Skeletal muscle satellite cell (primary cell): ENCODE measurements around the gene KRTAP5-7.

Experiments used
- H3K27me3 ChIP-seq: 2 replicates; pipeline ENCODE4 v1.7.0; 2013; ENCODE audit warnings: low read length; ENCODE audit not compliant: control insufficient read depth, insufficient read depth
- H3K36me3 ChIP-seq: 2 replicates; pipeline ENCODE4 v1.7.0; 2013; ENCODE audit warnings: mild to moderate bottlenecking, control low read depth, low read length; ENCODE audit not compliant: insufficient read depth
- H3K4me1 ChIP-seq: 2 replicates; pipeline ENCODE4 v1.7.0; 2013; ENCODE audit warnings: low read length; ENCODE audit not compliant: control insufficient read depth, insufficient read depth
- H3K4me2 ChIP-seq: 2 replicates; pipeline ENCODE4 v1.7.0; 2013; ENCODE audit warnings: mild to moderate bottlenecking, low read length
- H3K4me3 ChIP-seq: 2 replicates; pipeline ENCODE4 v1.7.0; 2013; ENCODE audit warnings: low read length
- H3K9ac ChIP-seq: 2 replicates; pipeline ENCODE4 v1.7.0; 2013; ENCODE audit warnings: mild to moderate bottlenecking, low read depth, low read length, moderate library complexity
- H3K9me3 ChIP-seq: replicated peaks from 2 replicates; pipeline ENCODE4 v1.7.0; 2013; ENCODE audit warnings: mild to moderate bottlenecking, control low read depth, low read length

KRTAP5-7 gene

DNA sequence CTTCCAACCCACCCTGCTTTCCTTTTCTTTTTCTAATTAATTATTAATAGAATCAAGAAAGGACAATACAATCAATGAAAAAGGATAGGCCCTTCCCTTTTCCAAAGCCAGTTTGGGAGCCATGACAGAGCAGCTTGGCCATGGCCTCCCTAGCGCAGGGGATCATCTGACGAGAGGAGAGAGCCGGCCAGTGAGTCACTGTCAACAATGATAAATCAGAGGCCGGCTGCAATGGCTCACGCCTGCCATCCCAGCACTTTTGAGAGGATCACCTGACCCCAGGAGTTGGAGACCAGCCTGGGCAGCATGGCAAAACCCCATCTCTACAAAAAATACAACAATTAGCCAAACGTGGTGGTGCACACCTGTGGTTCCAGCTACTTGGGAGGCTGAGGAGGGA lies 27.5 kb upstream of the KRTAP5-7 start:
- peaks cover 22% of the 10 kb centered on the region for H3K4me1 ChIP-seq
- H3K27me3 ChIP-seq, result no peaks in the 10 kb centered on the region
- H3K4me2 ChIP-seq, result peak overlapping the region; percentile 38
- peaks cover 62% of the 10 kb centered on the region for H3K36me3 ChIP-seq
- H3K9me3 ChIP-seq, result no peaks in the 10 kb centered on the region
- no peak overlapping the region for H3K4me3 ChIP-seq
- peak overlapping the region; percentile 34 for H3K9ac ChIP-seq

DNA sequence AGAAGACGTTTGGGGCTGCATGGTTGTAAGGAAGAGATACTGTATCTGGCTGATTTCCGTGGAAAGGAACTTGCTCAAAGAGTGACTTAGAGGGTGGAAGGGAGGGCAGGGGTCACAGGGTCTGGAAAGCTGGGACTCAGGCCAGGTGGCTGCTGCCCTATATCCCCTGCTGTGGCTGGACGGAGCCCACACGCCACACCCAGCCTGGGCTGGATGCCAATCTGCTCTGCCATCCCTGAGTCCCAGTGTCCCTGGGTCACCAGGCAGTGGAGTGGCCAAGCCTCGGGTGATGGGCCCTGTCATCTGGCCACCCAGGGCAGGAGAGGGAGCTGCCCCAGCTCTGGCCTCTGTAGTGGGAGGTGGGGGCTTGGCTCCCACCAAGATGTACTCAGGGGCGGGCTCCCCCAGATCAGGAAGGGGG lies 26.5 kb upstream of the KRTAP5-7 start:
- Histone ChIP-seq H3K9ac (no peak overlapping the region), H3K9me3 (no peaks in the 10 kb centered on the region), H3K36me3 (peaks cover 56% of the 10 kb centered on the region), H3K27me3 (no peaks in the 10 kb centered on the region), H3K4me2 (no peak overlapping the region), H3K4me1 (peaks cover 22% of the 10 kb centered on the region), H3K4me3 (no peak overlapping the region)

DNA sequence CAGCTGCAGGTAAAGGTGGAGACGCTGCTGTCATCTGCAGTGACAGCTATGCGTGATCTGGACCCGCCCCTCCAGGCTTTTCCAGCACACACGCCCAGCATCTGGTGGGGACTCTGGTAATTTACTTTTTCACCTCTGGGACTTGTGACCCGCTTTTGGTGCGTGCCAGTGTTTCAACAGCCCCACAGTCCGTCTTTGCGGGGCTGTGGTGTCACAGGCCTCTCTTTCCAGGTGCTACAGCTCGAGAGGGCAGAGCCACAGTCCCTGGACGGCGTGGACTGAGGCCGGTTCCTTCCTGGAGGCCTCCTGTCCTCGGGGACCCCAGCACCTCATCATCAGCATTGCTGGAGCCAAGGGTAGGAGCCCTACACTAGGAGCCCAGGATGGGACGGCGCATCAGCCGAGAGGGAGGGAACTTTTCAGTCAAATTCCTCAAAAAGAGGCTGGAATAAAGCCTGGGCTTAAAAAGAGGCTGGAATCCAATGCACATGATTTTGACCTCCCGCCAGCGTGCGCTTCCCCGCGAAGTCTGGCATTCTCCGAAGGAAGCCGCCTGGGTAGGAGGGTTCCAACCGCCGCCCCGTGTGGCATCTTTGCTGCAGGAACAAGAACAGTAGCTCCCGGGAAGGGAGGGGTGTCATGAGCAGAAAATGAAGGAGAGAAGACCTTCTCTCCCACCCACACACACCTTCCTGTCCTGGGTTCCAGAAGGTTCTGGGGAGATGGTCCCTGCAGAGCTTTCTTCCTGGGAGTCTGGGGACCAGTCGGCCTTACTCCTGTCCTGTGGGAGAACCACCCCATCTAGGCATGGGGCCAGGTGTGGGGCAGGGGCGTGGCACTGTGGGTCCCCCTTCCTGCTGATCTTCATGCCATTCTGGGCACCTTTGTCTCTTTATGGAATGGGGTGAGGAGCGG lies 25.7 kb upstream of the KRTAP5-7 start:
- H3K9ac ChIP-seq, result no peak overlapping the region
- no peak overlapping the region for H3K4me2 ChIP-seq
- no peaks in the 10 kb centered on the region for H3K27me3 ChIP-seq
- peaks cover 22% of the 10 kb centered on the region for H3K4me1 ChIP-seq
- H3K9me3 ChIP-seq, result no peaks in the 10 kb centered on the region
- H3K36me3 ChIP-seq, result peaks cover 49% of the 10 kb centered on the region
- no peak overlapping the region for H3K4me3 ChIP-seq

DNA sequence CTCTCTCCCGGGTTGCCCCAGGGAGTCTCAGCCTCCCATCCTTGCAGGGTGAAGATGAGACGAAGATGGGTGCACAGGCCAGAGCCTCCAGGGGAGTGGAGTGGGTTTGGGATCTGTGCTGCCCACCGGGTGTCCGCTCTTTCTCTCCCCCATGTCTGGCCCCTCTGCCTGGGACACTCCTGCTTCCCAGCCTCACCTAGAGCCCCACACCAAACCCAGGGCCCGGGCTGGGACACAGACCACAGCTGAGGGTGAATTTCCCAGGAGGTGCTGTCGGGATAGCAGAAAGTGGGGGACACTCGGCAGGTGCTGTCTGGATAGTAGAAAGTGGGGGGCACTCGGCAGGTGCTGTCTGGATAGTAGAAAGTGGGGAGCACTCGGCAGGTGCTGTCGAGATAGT lies 25.0 kb upstream of the KRTAP5-7 start:
- Histone ChIP-seq H3K9ac (no peak overlapping the region), H3K4me3 (no peak overlapping the region), H3K9me3 (no peaks in the 10 kb centered on the region), H3K4me1 (peaks cover 22% of the 10 kb centered on the region), H3K36me3 (peaks cover 44% of the 10 kb centered on the region), H3K27me3 (no peaks in the 10 kb centered on the region), H3K4me2 (no peak overlapping the region)

DNA sequence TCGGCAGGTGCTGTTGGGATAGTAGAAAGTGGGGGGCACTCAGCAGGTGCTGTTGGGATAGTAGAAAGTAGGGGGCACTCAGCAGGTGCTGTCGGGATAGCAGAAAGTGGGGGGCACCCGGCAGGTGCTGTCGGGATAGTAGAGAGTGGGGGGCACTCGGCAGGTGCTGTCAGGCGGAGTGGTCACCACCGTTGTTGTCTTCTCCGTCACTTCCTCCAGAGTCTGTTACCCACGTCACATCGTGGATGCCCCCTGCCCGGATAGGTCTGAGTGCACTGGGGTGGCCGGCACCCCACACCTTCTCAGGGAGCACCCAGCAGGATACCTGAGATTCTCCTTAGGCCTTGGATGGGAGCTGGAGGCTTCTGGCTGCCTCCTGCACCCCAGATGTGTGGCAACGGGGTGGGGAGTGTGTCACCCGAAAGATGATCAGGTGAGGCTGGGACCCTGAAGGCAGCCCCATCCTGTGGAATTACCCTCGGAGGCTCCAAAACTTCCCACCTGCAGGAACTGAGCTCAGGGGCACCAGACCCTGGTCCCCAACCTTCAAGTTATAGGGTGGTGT lies 24.1 kb upstream of the KRTAP5-7 start:
- Histone ChIP-seq H3K4me1 (peaks cover 22% of the 10 kb centered on the region), H3K9ac (no peak overlapping the region), H3K36me3 (peaks cover 36% of the 10 kb centered on the region), H3K4me3 (no peak overlapping the region), H3K4me2 (no peak overlapping the region), H3K9me3 (no peaks in the 10 kb centered on the region), H3K27me3 (no peaks in the 10 kb centered on the region)

DNA sequence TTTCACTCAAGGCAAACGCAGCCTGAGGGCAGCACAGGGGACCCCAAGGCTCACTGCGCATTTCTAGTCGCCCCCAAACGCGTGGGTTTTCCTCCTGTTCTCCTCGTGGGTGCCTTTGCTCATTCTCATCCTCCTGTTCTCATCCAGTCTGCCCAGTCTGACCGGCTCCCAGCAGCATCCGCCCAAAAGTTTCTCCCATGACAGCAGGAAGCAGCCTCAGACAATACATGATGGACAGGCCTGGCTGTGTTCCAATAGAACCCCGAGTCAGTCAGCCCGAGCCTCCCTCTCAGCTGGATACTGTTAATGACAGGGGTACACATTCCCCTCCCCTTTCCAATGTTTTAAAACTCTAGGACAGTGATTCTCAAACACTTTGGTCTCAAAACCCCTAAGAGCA lies 22.5 kb upstream of the KRTAP5-7 start:
- Histone ChIP-seq H3K27me3 (no peaks in the 10 kb centered on the region), H3K4me3 (no peak overlapping the region), H3K9me3 (peaks cover under 1% of the 10 kb centered on the region), H3K4me1 (peaks cover 12% of the 10 kb centered on the region), H3K4me2 (no peak overlapping the region), H3K36me3 (peaks cover 22% of the 10 kb centered on the region), H3K9ac (no peak overlapping the region)

DNA sequence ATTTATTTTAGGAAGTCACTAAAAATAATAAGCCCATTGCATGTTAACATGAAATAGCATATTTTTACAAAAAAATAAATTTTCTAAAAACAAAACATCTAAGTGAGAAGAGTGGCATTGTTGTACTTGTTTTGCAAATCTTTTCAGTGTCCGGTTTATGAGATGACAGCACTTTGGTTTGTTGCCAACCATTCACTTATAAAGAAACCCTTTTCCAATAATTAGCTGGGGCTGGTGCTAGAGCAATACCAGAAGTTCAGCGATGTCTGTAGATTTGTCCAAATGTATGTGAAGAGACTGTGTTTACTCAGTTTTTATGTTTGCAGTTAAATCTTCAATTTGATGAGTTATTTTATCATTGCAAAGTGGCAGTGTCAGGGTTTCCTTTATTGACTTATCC lies 22.1 kb upstream of the KRTAP5-7 start:
- Histone ChIP-seq H3K9me3 (peaks cover 3% of the 10 kb centered on the region), H3K27me3 (no peaks in the 10 kb centered on the region), H3K4me1 (peaks cover 7% of the 10 kb centered on the region), H3K4me3 (no peak overlapping the region), H3K4me2 (no peak overlapping the region), H3K9ac (no peak overlapping the region), H3K36me3 (peaks cover 18% of the 10 kb centered on the region)

DNA sequence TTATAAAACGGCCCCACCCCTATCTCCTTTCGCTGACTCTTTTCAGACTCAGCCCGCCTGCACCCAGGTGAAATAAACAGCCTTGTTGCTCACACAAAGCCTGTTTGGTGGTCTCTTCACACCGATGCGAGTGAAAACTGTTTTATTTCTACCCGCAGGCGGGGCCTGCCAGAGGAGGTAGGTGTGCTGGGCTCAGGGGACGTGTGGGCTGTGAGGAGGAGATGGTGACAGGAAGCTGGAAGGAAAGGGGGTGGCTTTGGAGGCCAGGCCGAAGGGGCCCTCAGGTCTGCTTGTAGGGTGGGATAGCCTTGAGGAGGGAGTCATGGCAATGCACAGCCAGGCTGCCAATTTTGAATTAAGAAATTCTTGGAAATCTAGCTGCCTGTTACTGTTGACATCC lies 21.3 kb upstream of the KRTAP5-7 start:
- Histone ChIP-seq H3K9me3 (peaks cover 3% of the 10 kb centered on the region), H3K27me3 (no peaks in the 10 kb centered on the region), H3K4me3 (no peak overlapping the region), H3K36me3 (peaks cover 10% of the 10 kb centered on the region), H3K9ac (no peak overlapping the region), H3K4me2 (no peak overlapping the region), H3K4me1 (no peaks in the 10 kb centered on the region)

DNA sequence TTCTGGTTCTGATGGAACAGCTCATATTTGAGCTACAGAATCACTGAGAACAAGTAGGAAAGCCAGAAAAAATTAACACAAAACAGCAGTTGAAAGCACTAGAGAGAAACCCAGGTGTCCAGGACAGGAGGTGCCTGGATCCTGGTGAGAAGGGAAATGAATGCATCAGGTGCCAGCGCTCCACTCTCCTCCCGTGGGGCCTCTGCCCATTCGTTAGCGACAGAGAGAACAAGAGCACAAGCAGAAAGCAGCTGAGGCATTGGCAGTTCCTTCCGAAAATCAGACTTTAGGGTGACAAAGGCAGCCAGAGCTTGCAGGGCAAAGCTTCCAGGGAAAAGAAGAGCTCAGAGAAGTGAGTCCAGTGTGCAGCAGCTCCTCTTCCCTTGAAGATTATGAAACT lies 20.0 kb upstream of the KRTAP5-7 start:
- no peaks in the 10 kb centered on the region for H3K4me1 ChIP-seq
- peaks cover 3% of the 10 kb centered on the region for H3K9me3 ChIP-seq
- H3K27me3 ChIP-seq, result no peaks in the 10 kb centered on the region
- no peak overlapping the region for H3K9ac ChIP-seq
- peaks cover 7% of the 10 kb centered on the region for H3K36me3 ChIP-seq
- H3K4me3 ChIP-seq, result no peak overlapping the region
- H3K4me2 ChIP-seq, result no peak overlapping the region

DNA sequence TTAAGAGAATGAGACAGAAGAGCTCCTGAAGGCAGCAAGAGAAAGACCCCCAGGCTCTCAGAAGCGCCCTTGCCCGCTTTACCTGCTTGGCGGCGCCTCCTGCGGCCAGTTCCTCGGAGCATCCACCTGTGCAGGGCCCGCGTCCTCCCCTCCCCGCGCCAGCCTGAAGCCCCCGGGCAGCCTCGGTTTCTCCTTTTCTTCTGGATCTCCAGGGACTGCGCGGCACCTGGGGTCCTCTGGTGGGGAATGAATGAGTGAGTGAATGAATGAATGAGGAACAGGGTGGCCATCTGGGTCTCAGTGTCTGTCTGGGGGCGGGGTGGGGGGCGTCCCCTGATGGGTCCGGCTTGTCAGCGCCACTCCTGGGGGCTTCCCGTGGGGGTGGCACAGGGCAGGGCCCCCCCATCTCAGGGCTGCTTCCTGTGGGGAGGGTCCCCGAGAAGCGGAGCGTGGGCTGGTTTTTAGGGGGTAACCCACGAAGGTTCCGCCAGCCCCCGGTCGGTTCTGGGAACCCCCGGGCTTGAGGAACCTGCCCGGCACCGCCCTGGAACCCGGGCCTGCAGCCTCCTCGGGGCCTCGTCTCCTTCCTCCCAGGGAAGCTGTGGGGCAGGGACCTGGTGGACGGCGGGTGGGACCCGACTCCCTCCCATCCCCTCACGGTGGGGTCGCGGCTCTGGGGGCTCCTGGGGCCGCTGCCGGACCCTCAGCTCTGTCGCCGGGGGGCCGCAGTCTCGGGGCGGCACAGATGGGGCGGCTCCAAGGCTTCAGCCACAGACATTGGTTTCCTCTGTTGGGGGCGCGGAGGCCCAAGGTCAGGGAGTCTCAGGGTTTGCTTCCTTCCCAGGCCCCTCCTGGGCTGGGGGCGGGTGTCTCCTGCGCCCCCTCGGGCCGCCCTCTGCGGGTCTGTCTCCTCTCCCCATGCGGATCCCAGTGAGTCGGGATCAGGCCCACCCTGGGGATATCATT lies 8.3 kb upstream of the KRTAP5-7 start:
- no peaks in the 10 kb centered on the region for H3K36me3 ChIP-seq
- H3K27me3 ChIP-seq, result no peaks in the 10 kb centered on the region
- no peak overlapping the region for H3K4me2 ChIP-seq

DNA sequence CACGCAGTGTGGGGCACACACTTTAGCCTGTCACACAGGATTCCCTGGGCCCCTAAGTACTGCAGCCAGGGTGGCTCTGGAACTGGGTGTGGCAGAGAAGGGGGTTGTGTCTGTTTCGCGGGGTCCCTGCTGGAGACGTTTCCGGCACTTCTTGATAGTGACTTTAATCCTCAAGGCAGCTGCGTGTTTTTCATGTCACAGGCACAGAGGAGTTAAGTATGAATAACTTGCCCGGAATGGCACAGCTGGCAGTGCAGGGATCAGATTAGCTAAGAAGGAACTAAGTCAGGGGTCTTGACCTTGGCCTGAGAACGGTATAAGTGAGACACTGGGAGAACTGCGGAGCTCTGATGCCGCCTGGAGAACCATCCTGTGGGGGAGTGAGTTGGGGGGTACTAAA lies 7.5 kb upstream of the KRTAP5-7 start:
- H3K4me1 ChIP-seq, result no peaks in the 10 kb centered on the region
- H3K27me3 ChIP-seq, result no peaks in the 10 kb centered on the region
- no peak overlapping the region for H3K4me2 ChIP-seq
- H3K9me3 ChIP-seq, result no peaks in the 10 kb centered on the region
- no peak overlapping the region for H3K9ac ChIP-seq
- no peak overlapping the region for H3K4me3 ChIP-seq
- H3K36me3 ChIP-seq, result no peaks in the 10 kb centered on the region

More for the DNA sequence above, 8.3 kb upstream of the KRTAP5-7 start:
- H3K4me3 ChIP-seq, result no peak overlapping the region
- H3K9me3 ChIP-seq, result no peaks in the 10 kb centered on the region
- H3K4me1 ChIP-seq, result no peaks in the 10 kb centered on the region
- no peak overlapping the region for H3K9ac ChIP-seq
